ENCODE data around the gene TM2D1.
"Not testable (repeated sequence)": the region's sequence is repeated elsewhere in the genome, so short reads cannot be mapped to it uniquely, and the experiment has no call there.

Gene TM2D1

GRCh38 chr1:61724813-61725694, at the start of gene TM2D1:
Gene TM2D1 (minus strand): TSS chr1:61725141. CDS start chr1:61725120, 21 bp downstream.
- DNase-seq: peak; percentile 87

GRCh38 chr1:61770131-61770530, 45.2 kb upstream of the TM2D1 start:
- DNase-seq: no peak

GRCh38 chr1:61757950-61758349, 33.0 kb upstream of the TM2D1 start:
- no peak for DNase-seq

- no peak for DNase-seq
Measured at GRCh38 chr1:61756773-61757172, 31.8 kb upstream of the TM2D1 start.

GRCh38 chr1:61754545-61754944, 29.6 kb upstream of the TM2D1 start:
- no peak for DNase-seq

- no peak for DNase-seq
Measured at GRCh38 chr1:61753998-61754508, 29.1 kb upstream of the TM2D1 start.

- DNase-seq: no peak
Measured at GRCh38 chr1:61752921-61753389, 28.0 kb upstream of the TM2D1 start.

- no peak for DNase-seq
Measured at GRCh38 chr1:61749574-61749973, 24.6 kb upstream of the TM2D1 start.

- DNase-seq: no peak
Measured at GRCh38 chr1:61748566-61748965, 23.6 kb upstream of the TM2D1 start.

- DNase-seq: no peak
Measured at GRCh38 chr1:61746813-61747212, 21.9 kb upstream of the TM2D1 start.

GRCh38 chr1:61743716-61744580, 19.0 kb upstream of the TM2D1 start:
- no peak for DNase-seq

- no peak for DNase-seq
Measured at GRCh38 chr1:61743431-61743705, 18.4 kb upstream of the TM2D1 start.

- DNase-seq: no peak
Measured at GRCh38 chr1:61742620-61743430, 17.9 kb upstream of the TM2D1 start.

- DNase-seq: peak; percentile 77
Measured at GRCh38 chr1:61741711-61742619, 17.0 kb upstream of the TM2D1 start, which contains the start of gene PATJ. Gene PATJ (plus strand): TSS chr1:61742480. CDS start chr1:61762893, 20,413 bp downstream.

- no peak for DNase-seq
Measured at GRCh38 chr1:61740751-61741700, 16.1 kb upstream of the TM2D1 start.

- no peak for DNase-seq
Measured at GRCh38 chr1:61732726-61733125, 7.8 kb upstream of the TM2D1 start.

GRCh38 chr1:61730679-61731078, 5.7 kb upstream of the TM2D1 start:
- not testable (repeated sequence) for DNase-seq

GRCh38 chr1:61727544-61727943, 2.6 kb upstream of the TM2D1 start:
- no peak for DNase-seq

- no peak for DNase-seq
Measured at GRCh38 chr1:61724506-61724812, 482 bp downstream of the TM2D1 start.

GRCh38 chr1:61718996-61719663, 5.8 kb downstream of the TM2D1 start:
- not testable (repeated sequence) for DNase-seq
